HL-60/S4 treated with phorbol 12-myristate 13-acetate at 8.2 ng/mL for 4 days and 3 days (cell line): ENCODE measurements around the gene MZT2A.
"Not testable (repeated sequence)": the region's sequence is repeated elsewhere in the genome, so short reads cannot be mapped to it uniquely, and the experiment has no call there.

Experiments used
- in situ Hi-C: fragments of 300-500 bp; cut with MboI; formaldehyde crosslinking; loops from 2 replicates; pipeline ENCODE4 v1.15.0; 2022; ENCODE audit warnings: low sequenced_read_pairs

The MZT2A gene

DNA sequence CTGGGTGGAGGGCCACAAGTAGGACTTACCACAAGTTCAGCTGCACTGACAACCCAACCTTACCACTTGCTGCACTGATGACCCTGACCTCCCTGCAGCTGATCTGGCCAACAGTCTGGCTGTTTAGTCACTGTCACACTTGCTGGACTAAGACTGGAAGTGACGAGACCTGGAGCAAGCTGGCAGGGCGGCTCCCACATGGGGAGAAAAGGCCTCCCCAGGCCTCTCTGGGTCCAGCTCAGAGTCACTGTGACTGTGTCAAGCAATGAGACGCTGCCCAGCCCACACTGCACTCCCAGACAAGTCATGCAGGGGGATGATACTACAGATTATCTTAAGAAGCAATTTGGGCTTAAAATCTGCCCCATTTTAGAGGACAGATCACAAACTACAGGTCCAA lies 21.3 kb downstream of the MZT2A start:
- in situ Hi-C loops = not testable (repeated sequence)

DNA sequence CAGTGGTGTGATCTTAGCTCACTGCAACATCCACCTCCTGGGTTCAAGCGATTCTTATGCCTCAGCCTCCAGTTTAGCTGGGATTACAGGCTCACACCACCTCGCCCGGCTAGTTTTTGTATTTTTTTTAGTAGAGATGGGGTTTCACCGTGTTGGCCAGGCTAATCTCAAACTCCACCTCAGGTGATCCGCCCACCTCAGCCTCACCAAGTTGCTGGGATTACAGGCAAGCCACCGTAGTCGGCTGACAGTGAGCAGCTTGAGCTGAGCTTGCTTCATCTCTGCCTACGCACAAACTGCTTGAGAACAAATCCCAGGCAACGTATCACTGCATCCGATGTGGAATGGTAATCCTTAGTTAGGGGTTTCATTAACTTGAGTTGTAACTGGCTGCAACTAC lies 24.5 kb downstream of the MZT2A start:
- in situ Hi-C loops = not testable (repeated sequence)

DNA sequence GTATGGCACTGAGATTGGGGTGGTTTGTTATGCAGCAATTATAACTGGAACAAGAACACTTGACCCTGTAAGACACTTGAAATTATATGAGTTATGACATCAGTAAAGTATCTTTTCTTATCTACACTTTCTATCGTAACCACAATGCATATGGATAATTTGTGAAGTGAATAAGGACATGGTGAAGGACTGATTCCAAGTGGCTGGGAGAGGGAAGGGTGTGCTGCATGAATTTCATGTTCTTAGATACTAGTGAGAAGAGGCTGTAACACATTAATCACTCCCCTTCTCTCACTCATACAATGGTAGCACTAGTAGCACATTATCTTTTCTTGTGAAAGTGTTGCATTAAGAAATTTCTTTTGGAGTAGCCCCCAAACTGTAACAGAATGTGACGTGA lies 37.3 kb downstream of the MZT2A start:
- in situ Hi-C loops = not testable (repeated sequence)

DNA sequence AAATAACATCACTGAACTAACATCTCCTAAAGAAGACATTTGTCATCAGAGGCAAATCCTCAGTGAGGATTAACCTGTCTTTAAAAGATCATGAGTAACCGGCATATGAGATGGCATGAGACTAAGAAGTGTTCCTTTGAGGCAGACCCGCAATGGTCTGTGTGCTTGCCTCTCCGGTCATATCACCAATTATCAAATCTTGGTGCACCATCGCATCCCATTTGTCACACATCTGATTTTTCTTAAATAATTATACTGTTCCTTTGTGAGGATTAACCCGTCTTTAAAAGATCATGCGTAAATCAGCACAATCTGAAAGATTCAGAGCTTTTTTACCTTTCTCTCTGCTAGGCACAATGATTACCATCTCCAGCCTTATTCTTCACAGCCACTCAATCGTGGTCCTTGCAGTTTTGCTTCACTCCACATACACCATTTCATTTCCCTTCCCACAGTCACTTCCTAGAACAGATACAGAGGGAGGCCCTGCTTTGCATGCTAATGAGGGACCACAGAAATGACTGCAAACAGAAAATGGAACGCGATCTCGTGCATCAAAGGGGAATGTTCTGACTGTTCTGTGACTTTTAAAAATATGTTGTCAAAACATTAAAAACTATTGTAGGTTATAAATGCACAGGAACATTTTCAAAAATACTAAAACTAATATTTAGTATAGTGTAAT lies 40.8 kb downstream of the MZT2A start:
- in situ Hi-C loops = not testable (repeated sequence)

DNA sequence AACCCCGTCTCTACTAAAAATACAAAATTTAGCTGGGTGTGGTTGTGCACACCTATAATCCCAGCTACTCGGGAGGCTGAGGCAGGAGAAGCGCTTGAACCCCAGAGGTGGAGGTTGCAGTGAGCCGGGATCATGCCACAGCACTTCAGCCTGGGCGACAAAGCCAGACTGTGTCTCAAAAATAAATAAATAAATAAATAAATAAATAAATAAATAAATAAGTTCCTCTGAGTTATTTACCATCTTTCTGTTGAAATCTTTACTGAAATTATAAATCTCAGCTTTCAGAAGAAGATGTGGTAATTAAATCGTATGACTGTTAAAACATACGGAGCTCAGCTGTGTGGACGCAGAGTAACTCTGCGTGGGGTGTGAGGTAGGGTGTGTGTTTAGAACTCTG lies 44.2 kb downstream of the MZT2A start:
- in situ Hi-C loops = not testable (repeated sequence)

DNA sequence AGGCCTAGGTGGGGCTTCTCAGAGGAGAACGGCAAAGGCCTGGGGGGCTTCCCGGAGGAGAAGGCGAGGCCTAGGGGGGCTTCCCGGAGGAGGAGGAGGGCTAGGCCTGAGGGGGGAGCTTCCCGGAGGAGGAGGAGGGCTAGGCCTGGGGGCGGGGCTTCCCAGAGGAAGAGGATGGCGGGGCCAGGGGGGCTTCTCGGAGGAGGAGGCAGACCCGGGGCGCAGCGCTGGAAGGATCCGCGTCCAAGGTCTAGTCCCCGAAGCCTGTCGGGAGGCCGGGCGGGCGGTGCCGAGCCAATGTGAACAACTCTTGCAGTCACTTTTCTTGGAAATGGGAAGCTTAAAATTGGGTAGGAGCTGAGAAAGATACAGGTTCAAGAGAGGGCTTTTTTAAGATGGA lies 46.3 kb downstream of the MZT2A start:
- in situ Hi-C loops = no loop called here

DNA sequence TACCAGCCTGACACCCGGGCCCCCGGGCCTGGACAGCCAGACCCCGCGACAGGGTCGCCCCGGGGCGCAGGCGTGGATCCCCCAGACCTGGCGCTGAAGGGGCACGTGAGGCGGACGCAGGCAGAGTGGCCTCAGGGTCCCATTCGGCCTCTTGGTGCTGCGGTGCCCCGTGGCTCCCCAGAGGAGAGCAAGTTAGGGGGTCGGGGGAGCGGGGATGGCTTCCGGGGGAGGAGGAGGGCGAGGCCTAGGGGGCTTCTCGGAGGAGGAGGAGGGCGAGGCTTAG lies 46.7 kb downstream of the MZT2A start:
- in situ Hi-C loops = not testable (repeated sequence)

DNA sequence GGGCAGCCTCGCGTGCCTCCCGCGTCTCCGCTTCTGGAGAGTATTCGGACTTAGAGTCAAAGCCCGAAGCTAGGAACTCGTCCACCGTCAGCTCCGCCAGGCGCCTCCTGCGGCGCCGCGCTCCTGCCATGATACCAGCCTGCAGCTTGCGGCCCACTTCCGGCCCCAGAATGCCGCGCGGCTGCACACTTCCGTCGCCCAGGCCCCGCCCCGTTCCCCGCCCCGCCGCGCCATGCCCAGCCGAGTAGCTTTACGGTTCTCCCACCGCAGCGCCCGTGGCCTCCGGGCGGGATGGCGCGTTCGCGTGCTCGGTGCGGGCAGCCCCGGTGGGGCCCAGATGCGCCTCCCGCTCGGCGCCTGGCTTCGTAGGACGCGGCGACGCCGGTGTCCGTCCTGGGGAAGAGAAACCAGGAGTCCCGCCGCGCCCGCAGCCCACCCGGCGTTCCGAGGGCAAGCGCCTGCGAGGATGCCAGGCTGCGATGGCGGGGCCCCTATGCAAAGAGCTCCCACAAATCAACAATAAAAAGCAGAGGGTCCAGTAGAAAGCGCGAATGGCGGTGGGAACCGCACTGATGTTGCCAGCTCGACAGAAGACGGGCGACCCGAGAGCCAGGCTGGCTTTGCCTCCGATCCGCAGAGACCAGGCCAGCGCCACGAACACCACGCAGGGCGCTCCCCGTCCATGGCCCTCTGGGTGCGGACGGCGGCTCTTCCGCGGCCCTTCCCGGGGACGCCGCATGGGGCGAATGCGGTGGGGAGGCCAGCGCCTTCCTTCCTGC lies 47.3 kb downstream of the MZT2A start:
- in situ Hi-C loops = not testable (repeated sequence)

DNA sequence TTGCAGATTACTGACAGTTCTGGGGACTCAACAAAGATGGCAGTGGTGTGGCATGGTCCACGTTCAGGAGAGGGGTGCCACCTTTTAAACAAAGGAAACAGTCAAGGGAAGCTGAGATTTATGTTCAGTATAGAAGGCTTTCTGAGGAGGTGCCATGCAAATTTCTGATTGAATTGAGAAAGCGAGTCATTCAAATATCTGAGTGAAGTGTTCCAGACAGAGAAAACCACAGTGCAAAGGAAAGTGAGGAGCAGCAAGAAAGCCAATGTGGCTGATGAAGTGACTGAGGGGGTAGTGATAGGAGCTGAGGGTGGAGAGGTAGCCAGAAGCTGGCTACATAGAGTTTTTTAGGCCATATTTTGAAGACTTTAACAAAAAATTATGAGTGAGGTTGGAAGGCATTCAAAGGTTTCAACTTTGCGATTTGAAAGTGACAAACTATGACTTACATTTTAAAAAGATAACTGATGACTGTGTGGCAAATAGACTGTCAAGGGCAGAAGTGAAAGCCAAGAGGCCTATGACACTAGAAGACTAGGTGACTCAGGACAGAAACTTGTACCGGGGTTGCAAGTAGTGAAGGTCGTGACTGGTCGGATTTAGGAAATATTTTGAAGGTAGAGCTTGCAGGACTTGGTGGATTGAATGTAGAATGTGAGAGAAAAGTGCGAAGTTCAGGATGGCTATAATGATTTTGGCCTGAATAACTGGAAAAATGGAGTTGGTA lies 51.3 kb downstream of the MZT2A start:
- in situ Hi-C loops = not testable (repeated sequence)
